ENCODE data around the gene FAM228B. TPM values are rescaled to one million over a fixed set of nuclear protein-coding genes. Genes with fewer than 3 reads are reported as not detected.

Gene FAM228B
- total RNA-seq, 1 donor from 2014 or later = 29.6 TPM

DNA sequence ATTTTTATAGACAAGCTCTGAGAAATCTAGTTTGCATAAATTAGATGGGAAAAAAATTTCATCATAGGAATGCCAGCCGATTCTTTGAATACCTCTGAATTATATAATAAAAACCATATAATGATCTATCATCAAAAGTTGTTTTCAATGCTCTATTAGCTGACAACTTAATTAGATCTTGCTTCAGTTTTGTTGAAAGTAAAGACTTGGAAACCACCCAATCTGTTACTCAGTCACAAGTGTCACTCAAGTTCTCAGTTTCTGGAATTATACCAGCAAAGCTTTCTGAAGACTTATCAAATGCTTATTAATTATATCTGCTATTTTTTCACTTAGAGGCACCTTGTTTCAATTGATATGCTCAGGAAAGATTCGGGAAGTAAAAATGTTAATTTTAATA, 21.3 kb upstream of the FAM228B start:
- TF ChIP-seq, protein P1, sequence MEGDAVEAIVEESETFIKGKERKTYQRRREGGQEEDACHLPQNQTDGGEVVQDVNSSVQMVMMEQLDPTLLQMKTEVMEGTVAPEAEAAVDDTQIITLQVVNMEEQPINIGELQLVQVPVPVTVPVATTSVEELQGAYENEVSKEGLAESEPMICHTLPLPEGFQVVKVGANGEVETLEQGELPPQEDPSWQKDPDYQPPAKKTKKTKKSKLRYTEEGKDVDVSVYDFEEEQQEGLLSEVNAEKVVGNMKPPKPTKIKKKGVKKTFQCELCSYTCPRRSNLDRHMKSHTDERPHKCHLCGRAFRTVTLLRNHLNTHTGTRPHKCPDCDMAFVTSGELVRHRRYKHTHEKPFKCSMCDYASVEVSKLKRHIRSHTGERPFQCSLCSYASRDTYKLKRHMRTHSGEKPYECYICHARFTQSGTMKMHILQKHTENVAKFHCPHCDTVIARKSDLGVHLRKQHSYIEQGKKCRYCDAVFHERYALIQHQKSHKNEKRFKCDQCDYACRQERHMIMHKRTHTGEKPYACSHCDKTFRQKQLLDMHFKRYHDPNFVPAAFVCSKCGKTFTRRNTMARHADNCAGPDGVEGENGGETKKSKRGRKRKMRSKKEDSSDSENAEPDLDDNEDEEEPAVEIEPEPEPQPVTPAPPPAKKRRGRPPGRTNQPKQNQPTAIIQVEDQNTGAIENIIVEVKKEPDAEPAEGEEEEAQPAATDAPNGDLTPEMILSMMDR (IDR thresholded peaks at IDR 0.05; ENCODE audit: borderline replicate concordance) = no peak
- H3K27me3 ChIP-seq (ENCODE audit: low read depth) = no peaks in the 10 kb centered on the region
- no peaks in the 10 kb centered on the region for H3K4me1 ChIP-seq

DNA sequence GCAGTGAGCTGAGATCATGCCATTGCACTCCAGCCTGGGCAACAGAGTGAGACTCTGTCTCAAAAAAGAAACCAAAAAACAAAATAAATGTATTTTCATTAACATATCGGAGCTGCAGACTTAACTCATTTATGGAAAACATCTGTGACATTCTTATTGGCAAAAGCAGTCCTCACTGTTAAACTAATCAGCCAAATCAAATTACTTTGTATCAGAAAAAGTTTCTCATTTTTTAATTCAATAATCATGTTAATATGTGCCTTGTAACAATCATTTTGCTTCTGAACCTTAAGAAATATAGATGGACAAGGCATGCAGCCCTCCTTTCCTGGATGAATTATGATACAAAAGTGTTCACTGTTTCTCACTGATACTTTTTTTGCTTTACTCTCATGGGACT, 20.6 kb upstream of the FAM228B start:
- intact Hi-C loops (cut with micrococcal nuclease) = no loop called here

More for the DNA sequence above, 21.3 kb upstream of the FAM228B start:
- Histone ChIP-seq H3K27ac (replicated peaks) (no peak overlapping the region), H3K36me3 (no peaks in the 10 kb centered on the region), H3K9me3 (replicated peaks) (peaks cover 8% of the 10 kb centered on the region), H3K4me3 (no peak overlapping the region)
- DNase-seq = no peak
- intact Hi-C loops (cut with micrococcal nuclease) = no loop called here

DNA sequence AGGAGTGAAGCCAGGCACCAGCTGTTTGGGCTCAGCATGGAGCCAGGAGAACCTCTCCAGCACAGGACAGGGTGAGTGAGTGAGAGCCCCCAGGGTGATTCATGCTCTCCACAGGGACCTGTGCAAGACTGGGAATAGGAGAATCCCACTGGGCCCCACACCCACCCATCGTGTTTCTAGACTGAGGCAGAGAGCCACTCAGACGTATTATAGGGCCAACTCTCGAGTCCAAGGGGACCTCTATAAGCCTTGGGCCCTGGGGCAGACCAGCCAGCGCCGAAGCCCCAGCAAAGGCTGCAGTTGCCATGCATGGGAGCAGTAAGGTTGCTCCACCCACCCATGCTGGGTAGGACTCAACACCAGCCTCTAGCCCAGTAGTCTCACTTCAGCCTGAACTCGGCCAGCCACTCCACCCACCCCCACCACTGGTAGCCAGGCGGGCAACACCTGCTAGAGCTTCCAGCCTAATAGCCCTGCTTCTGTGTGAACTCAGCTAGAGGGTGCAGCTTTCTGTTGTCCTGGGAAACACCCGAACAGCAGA, 19.1 kb upstream of the FAM228B start:
- intact Hi-C loops (cut with micrococcal nuclease) = no loop called here
- no peaks in the 10 kb centered on the region for H3K27me3 ChIP-seq (ENCODE audit: low read depth)
- peaks cover 17% of the 10 kb centered on the region for H3K9me3 ChIP-seq (replicated peaks)
- no peak for DNase-seq
- no peaks in the 10 kb centered on the region for H3K4me1 ChIP-seq
- no peaks in the 10 kb centered on the region for H3K36me3 ChIP-seq
- no peak overlapping the region for H3K4me3 ChIP-seq
- TF ChIP-seq, protein P1 (IDR thresholded peaks at IDR 0.05; ENCODE audit: borderline replicate concordance) = no peak
- H3K27ac ChIP-seq (replicated peaks) = no peak overlapping the region

More for the DNA sequence above, 20.6 kb upstream of the FAM228B start:
- no peaks in the 10 kb centered on the region for H3K4me1 ChIP-seq
- no peak for DNase-seq
- no peak overlapping the region for H3K4me3 ChIP-seq
- H3K27ac ChIP-seq (replicated peaks) = no peak overlapping the region
- H3K27me3 ChIP-seq (ENCODE audit: low read depth) = no peaks in the 10 kb centered on the region
- H3K36me3 ChIP-seq = no peaks in the 10 kb centered on the region
- peaks cover 12% of the 10 kb centered on the region for H3K9me3 ChIP-seq (replicated peaks)
- TF ChIP-seq, protein P1 (IDR thresholded peaks at IDR 0.05; ENCODE audit: borderline replicate concordance) = no peak

DNA sequence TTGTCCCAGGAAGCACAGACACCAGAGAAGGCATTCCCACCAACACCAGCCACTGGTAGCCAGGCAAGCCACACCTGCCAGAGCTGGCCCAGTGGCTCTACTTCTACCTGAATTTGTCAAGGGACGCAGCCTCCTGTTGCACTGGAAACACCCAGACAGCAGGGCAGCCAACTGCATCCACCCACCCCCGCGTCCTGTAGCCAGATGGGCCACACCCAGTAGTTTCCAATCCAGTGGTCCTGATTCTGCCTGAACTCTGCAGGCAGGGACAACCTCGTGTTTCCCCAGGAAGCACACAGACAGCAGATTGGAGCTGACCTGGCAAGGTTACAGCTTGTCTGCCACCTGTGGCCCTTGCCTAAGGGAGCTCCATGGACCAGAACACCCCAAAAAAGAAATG, 18.4 kb upstream of the FAM228B start:
- no peak for DNase-seq
- intact Hi-C loops (cut with micrococcal nuclease) = no loop called here
- H3K4me3 ChIP-seq = no peak overlapping the region
- H3K36me3 ChIP-seq = no peaks in the 10 kb centered on the region
- H3K27me3 ChIP-seq (ENCODE audit: low read depth) = no peaks in the 10 kb centered on the region
- H3K4me1 ChIP-seq = no peaks in the 10 kb centered on the region
- TF ChIP-seq, protein P1 (IDR thresholded peaks at IDR 0.05; ENCODE audit: borderline replicate concordance) = no peak
- peaks cover 24% of the 10 kb centered on the region for H3K9me3 ChIP-seq (replicated peaks)
- no peak overlapping the region for H3K27ac ChIP-seq (replicated peaks)

DNA sequence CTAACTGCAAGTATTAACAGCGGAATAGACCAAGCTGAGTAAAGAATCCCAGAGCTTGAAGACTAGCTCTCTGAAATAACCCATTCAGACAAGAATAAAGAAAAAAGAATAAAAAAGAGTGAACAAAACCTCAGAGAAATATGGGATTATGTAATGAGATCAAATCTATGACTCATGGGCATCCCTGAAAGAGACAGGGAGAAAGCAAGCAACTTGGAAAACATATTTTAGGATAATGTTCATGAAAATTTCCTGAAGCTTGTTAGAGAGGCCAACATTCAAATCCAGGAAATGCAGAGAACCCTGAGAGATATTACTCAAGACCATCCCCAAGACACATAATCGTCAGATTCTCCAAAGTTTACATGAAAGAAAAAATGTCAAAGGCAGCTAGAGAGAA, 17.5 kb upstream of the FAM228B start:
- intact Hi-C loops (cut with micrococcal nuclease) = no loop called here
- no peaks in the 10 kb centered on the region for H3K36me3 ChIP-seq
- no peaks in the 10 kb centered on the region for H3K4me1 ChIP-seq
- H3K27me3 ChIP-seq (ENCODE audit: low read depth) = no peaks in the 10 kb centered on the region
- H3K9me3 ChIP-seq (replicated peaks) = peaks cover 25% of the 10 kb centered on the region
- TF ChIP-seq, protein P1 (IDR thresholded peaks at IDR 0.05; ENCODE audit: borderline replicate concordance) = no peak
- no peak overlapping the region for H3K4me3 ChIP-seq
- no peak for DNase-seq
- no peak overlapping the region for H3K27ac ChIP-seq (replicated peaks)

Data from left ventricle myocardium inferior (tissue), 1 donor.